H1 (cell line): ENCODE data around the gene RALGDS. TPM values are rescaled to one million over a fixed set of nuclear protein-coding genes. Genes with fewer than 3 reads are reported as not detected.

Experiments used
- CTCF ChIA-PET: fragments of 300-600 bp; sonication (Branson Sonifier 250); formaldehyde crosslinking; loops from one replicate; lab custom pipeline; 2021; ENCODE audit not compliant: partially characterized antibody; lab: Charles Lee
- POLR2A ChIA-PET: fragments of 300-600 bp; sonication (Branson Sonifier 250); formaldehyde crosslinking; loops from one replicate; lab custom pipeline; 2021; ENCODE audit warnings: inconsistent platforms; ENCODE audit not compliant: partially characterized antibody; lab: Charles Lee
- DNase-seq, 2 experiments: peaks; one replicate each; pipeline versions ENCODE4 v3.0.0 to v3.0.0-alpha.2; 2010 to 2022; ENCODE audit warnings: low spot score in 2 of 2, low read depth in 1 of 2, mixed read lengths in 1 of 2
- FAIRE-seq: peaks from 2 replicates; lab custom pipeline; 2011; peaks lifted over from hg19 to GRCh38; lab: Jason Lieb, UNC
- H2AFZ ChIP-seq: 2 replicates; pipeline ENCODE4 v1.8.1; 2012; ENCODE audit warnings: low read length, inconsistent platforms
- H2AK5ac ChIP-seq: 2 replicates; pipeline ENCODE4 v1.6.1; 2013; ENCODE audit warnings: low read depth, low read length
- H2BK120ac ChIP-seq: replicated peaks from 2 replicates; pipeline ENCODE3; 2013; ENCODE audit warnings: low read depth, low read length, inconsistent platforms
- H2BK12ac ChIP-seq: 2 replicates; pipeline ENCODE4 v1.6.1; 2013; ENCODE audit warnings: low read depth, low read length
- H2BK15ac ChIP-seq: 2 replicates; pipeline ENCODE4 v1.6.1; 2013; ENCODE audit warnings: low read length
- H2BK20ac ChIP-seq: 2 replicates; pipeline ENCODE4 v1.6.1; 2013; ENCODE audit warnings: low read length
- H2BK5ac ChIP-seq: 2 replicates; pipeline ENCODE4 v1.6.1; 2013; ENCODE audit warnings: low read depth, low read length
- H3K14ac ChIP-seq: 2 replicates; pipeline ENCODE4 v1.6.1; 2013; ENCODE audit warnings: inconsistent platforms; ENCODE audit not compliant: insufficient read length
- H3K18ac ChIP-seq: 2 replicates; pipeline ENCODE4 v1.6.1; 2013; ENCODE audit warnings: low read length; ENCODE audit errors: extremely low read depth
- H3K23ac ChIP-seq: 2 replicates; pipeline ENCODE4 v1.6.1; 2013; ENCODE audit warnings: inconsistent platforms; ENCODE audit not compliant: insufficient read length
- H3K23me2 ChIP-seq: 2 replicates; pipeline ENCODE4 v1.6.1; 2013; ENCODE audit warnings: low read depth, low read length
- H3K27ac ChIP-seq: 2 replicates; pipeline ENCODE4 v1.6.1; 2011; ENCODE audit warnings: low read depth, low read length, inconsistent platforms
- H3K27me3 ChIP-seq, 4 experiments: replicated peaks in 1 of 4; 1 replicate in 1 of 4; 2 replicates in 3 of 4; pipeline versions ENCODE4 v1.6.1 to v1.8.1; 2011 to 2013; ENCODE audit warnings: low read length in 3 of 4, mild to moderate bottlenecking in 3 of 4, inconsistent platforms in 2 of 4, mixed read lengths in 2 of 4, moderate library complexity in 1 of 4; ENCODE audit not compliant: control insufficient read depth in 3 of 4, insufficient read depth in 3 of 4; ENCODE audit errors: extremely low read depth in 1 of 4
- H3K36me3 ChIP-seq, 4 experiments: 2 replicates each; pipeline versions ENCODE4 v1.6.1 to v1.8.1; 2011 to 2013; ENCODE audit warnings: mild to moderate bottlenecking in 4 of 4, low read length in 3 of 4, moderate library complexity in 2 of 4, control low read depth in 1 of 4, inconsistent platforms in 1 of 4; ENCODE audit not compliant: insufficient read depth in 4 of 4, control insufficient read depth in 2 of 4
- H3K4ac ChIP-seq: replicated peaks from 2 replicates; pipeline ENCODE3; 2013; ENCODE audit warnings: low read length, low read depth, mixed read lengths, inconsistent platforms; ENCODE audit not compliant: insufficient read length
- H3K4me1 ChIP-seq, 4 experiments: replicated peaks in 1 of 4; 1 replicate in 1 of 4; 2 replicates in 3 of 4; pipeline versions ENCODE4 v1.6.1 to v1.8.1; 2011 to 2013; ENCODE audit warnings: low read length in 3 of 4, inconsistent platforms in 2 of 4, mixed read lengths in 1 of 4; ENCODE audit not compliant: insufficient read depth in 4 of 4, control insufficient read depth in 3 of 4
- H3K4me2 ChIP-seq, 2 experiments: 2 replicates each; pipeline versions ENCODE4 v1.6.1 to v1.8.1; 2011 to 2013; ENCODE audit warnings: low read depth in 2 of 2, low read length in 2 of 2, control low read depth in 1 of 2, inconsistent platforms in 1 of 2, mild to moderate bottlenecking in 1 of 2; ENCODE audit not compliant: insufficient read depth in 1 of 2
- H3K4me3 ChIP-seq, 4 experiments: fragments of 200-600, 300-600 bp in 1 of 4; sonication (generic), shearing (Covaris generic), sonication (Bioruptor Twin) in 1 of 4; 2 replicates each; pipeline versions ENCODE4 v1.5.1 to v1.8.1; 2011 to 2016; ENCODE audit warnings: low read length in 4 of 4, low read depth in 3 of 4, control low read depth in 2 of 4, inconsistent platforms in 2 of 4, mild to moderate bottlenecking in 2 of 4, mixed read lengths in 1 of 4, moderate library complexity in 1 of 4; ENCODE audit not compliant: insufficient read depth in 2 of 4; ENCODE audit errors: extremely low read depth in 1 of 4
- H3K56ac ChIP-seq: replicated peaks from 2 replicates; pipeline ENCODE3; 2013; ENCODE audit warnings: low read depth, mild to moderate bottlenecking, mixed read lengths, low read length, inconsistent platforms; ENCODE audit not compliant: insufficient read length
- H3K79me1 ChIP-seq: 2 replicates; pipeline ENCODE4 v1.6.1; 2013; ENCODE audit warnings: low read depth, low read length, control low read depth
- H3K79me2 ChIP-seq, 2 experiments: 2 replicates each; pipeline versions ENCODE4 v1.6.1 to v1.8.1; 2012 to 2013; ENCODE audit warnings: low read length in 2 of 2, mild to moderate bottlenecking in 2 of 2, inconsistent platforms in 1 of 2; ENCODE audit not compliant: insufficient read depth in 2 of 2, control insufficient read depth in 1 of 2
- H3K9ac ChIP-seq, 4 experiments: replicated peaks in 1 of 4; 1 replicate in 1 of 4; 2 replicates in 3 of 4; pipeline versions ENCODE4 v1.6.1 to v1.8.1; 2011 to 2013; ENCODE audit warnings: low read depth in 3 of 4, low read length in 3 of 4, control low read depth in 2 of 4, mild to moderate bottlenecking in 2 of 4, moderate library complexity in 2 of 4, inconsistent platforms in 1 of 4; ENCODE audit errors: extremely low read depth in 1 of 4
- H3K9me3 ChIP-seq, 2 experiments: 2 replicates each; pipeline versions ENCODE4 v1.6.1 to v1.8.1; 2012 to 2013; ENCODE audit warnings: mild to moderate bottlenecking in 2 of 2, moderate library complexity in 2 of 2, control low read depth in 1 of 2, inconsistent platforms in 1 of 2, low read depth in 1 of 2, low read length in 1 of 2, mixed read lengths in 1 of 2; ENCODE audit not compliant: insufficient read depth in 2 of 2
- H4K20me1 ChIP-seq, 2 experiments: replicated peaks in 1 of 2; 2 replicates each; pipeline versions ENCODE3 to v1.8.1; 2011 to 2013; ENCODE audit warnings: inconsistent platforms in 2 of 2, low read length in 2 of 2, mild to moderate bottlenecking in 1 of 2; ENCODE audit not compliant: insufficient read depth in 2 of 2, control insufficient read depth in 1 of 2
- H4K5ac ChIP-seq: 2 replicates; pipeline ENCODE4 v1.6.1; 2013; ENCODE audit warnings: low read length, low read depth, mixed read lengths, inconsistent platforms; ENCODE audit not compliant: insufficient read length
- H4K8ac ChIP-seq: 2 replicates; pipeline ENCODE4 v1.8.0; 2013; ENCODE audit warnings: mild to moderate bottlenecking, moderate library complexity, low read length, inconsistent platforms; ENCODE audit not compliant: insufficient read depth; ENCODE audit errors: extremely low read depth
- H4K91ac ChIP-seq: replicated peaks from 2 replicates; pipeline ENCODE3; 2013; ENCODE audit warnings: low read length, mixed read lengths, inconsistent platforms; ENCODE audit not compliant: insufficient read length
- CBX8 ChIP-seq: fragments of 300-800, 300-1000 bp; sonication (generic); IDR thresholded peaks from 2 replicates; pipeline ENCODE4 v1.7.1; 2016; ENCODE audit warnings: low read depth, low read length, borderline replicate concordance
- CREB1 ChIP-seq: IDR thresholded peaks from 2 replicates; pipeline ENCODE4 v1.6.1; 2012; ENCODE audit warnings: inconsistent platforms
- EP300 ChIP-seq, 2 experiments: IDR thresholded peaks; 1 replicate in 1 of 2; 2 replicates in 1 of 2; pipeline ENCODE4 v1.6.1; 2011 to 2012; ENCODE audit warnings: low read depth in 2 of 2, low read length in 2 of 2, mild to moderate bottlenecking in 2 of 2, borderline replicate concordance in 1 of 2, inconsistent platforms in 1 of 2, moderate library complexity in 1 of 2
- GABPA ChIP-seq: IDR thresholded peaks from 2 replicates; pipeline ENCODE4 v1.6.1; 2011; ENCODE audit warnings: mild to moderate bottlenecking, low read length, moderate library complexity, borderline replicate concordance; ENCODE audit not compliant: insufficient read depth
- KDM4A ChIP-seq: IDR thresholded peaks from one replicate; pipeline ENCODE4 v1.7.1; 2012; ENCODE audit warnings: low read depth, mild to moderate bottlenecking, moderate library complexity, low read length, inconsistent platforms; ENCODE audit not compliant: severe bottlenecking
- RBBP5 ChIP-seq: IDR thresholded peaks from 2 replicates; pipeline ENCODE4 v1.7.1; 2012; ENCODE audit warnings: low read depth, mild to moderate bottlenecking, inconsistent platforms, low read length, moderate library complexity, borderline replicate concordance
- RXRA ChIP-seq: IDR thresholded peaks from 2 replicates; pipeline ENCODE4 v1.6.1; 2011; ENCODE audit warnings: low read depth, mild to moderate bottlenecking, low read length, moderate library complexity; ENCODE audit not compliant: insufficient read depth
- SP2 ChIP-seq: IDR thresholded peaks from 2 replicates; pipeline ENCODE4 v1.6.1; 2012; ENCODE audit warnings: mild to moderate bottlenecking, low read length, inconsistent platforms
- SP4 ChIP-seq: IDR thresholded peaks from 2 replicates; pipeline ENCODE4 v1.6.1; 2012; ENCODE audit warnings: low read length, inconsistent platforms
- WGBS, 2 experiments: shearing (Covaris generic) in 1 of 2; methylation state at CpG; one replicate each; pipeline versions ENCODE4 v1.1.6 to v1.1.7; 2013 to 2015; ENCODE audit warnings: low lambda C conversion rate in 2 of 2, mixed read lengths in 2 of 2, inconsistent platforms in 1 of 2, low coverage in 1 of 2, missing lambda C conversion rate in 1 of 2; ENCODE audit not compliant: insufficient replicate concordance in 2 of 2, insufficient coverage in 1 of 2, insufficient read length in 1 of 2; ENCODE audit errors: extremely low coverage in 1 of 2, missing lambda C conversion rate in 1 of 2; 5-methylcytosine and 5-hydroxymethylcytosine counted together
- polyA plus RNA-seq, 7 experiments: library from polyadenylated mRNA; depleted of rRNA in 3 of 7; stranded (reverse) in 5 of 7; unstranded in 2 of 7; fragments of >200 nt in 5 of 7; fragments of 200-250 nt in 2 of 7; gene quantifications; 1 replicate in 5 of 7; 2 replicates in 1 of 7; 4 replicates in 1 of 7; pipeline versions ENCODE4 v1.2.1 to v1.2.3, GENCODE V29; 2011 to 2013; ENCODE audit warnings: missing spikeins in 2 of 7, mixed read lengths in 2 of 7
- total RNA-seq: library from RNA; stranded (reverse); fragmentation: NEBNext Ultra II Directional; extraction: Animal tissue kit (Norgen Biotek cat#: 25700); gene quantifications from 2 replicates; pipeline ENCODE4 v1.2.1, GENCODE V29; 2021
- TF ChIP-seq, protein P1 (sequence below): IDR thresholded peaks from 2 replicates; pipeline ENCODE4 v1.6.1; 2011; ENCODE audit warnings: low read length, improper control_type of control experiment

Gene RALGDS
- total and polyA plus RNA-seq, 2 of the 8 experiments (the other 6 are each of a cell fraction or from before 2014, with no cell fraction given), result 14.5 to 25.5 TPM

DNA sequence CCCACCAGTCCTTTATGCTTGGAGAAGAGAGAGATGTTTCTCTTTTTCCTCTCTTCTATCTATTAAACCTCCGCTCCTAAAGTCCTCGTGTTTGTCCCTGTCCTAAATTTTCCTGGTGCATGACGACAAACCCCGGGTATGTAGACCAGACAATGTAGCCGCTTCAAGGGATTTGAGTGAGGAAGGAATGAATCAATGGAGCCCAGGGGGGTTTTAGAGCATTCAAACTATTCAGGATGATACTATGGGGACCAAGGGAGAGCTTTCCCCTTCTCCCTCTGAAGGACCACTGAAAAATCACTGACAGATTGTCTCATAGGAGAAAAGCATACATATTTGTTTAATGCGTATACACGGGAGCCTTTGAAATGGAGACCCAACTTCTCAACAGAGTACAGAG is 40.9 kb downstream of the RALGDS start:
- no peaks in the 10 kb centered on the region for H3K79me1 ChIP-seq
- H3K27ac ChIP-seq, result no peak overlapping the region
- POLR2A ChIA-PET, result no interaction called here
- WGBS, 2 experiments, result 86% methylated on average over 7 of the region's 7 CpGs; no CpG with 5 or more reads in 1 of the 2 experiments
- no peaks in the 10 kb centered on the region for H3K23me2 ChIP-seq
- FAIRE-seq (no peak), DNase-seq (no peak)
- H3K18ac ChIP-seq, result no peak overlapping the region
- H3K36me3 ChIP-seq, result no peaks in the 10 kb centered on the region
- CTCF ChIA-PET, result interaction anchor here (0.8 to 2.9 kb wide), 6 partner anchors 13 to 87 kb away, joined by 3 to 9 read pairs (median 3); no protein-coding TSS in a partner anchor
- no peak overlapping the region for H2BK5ac ChIP-seq
- H3K23ac ChIP-seq, result no peak overlapping the region
- TF ChIP-seq CREB1, result no peak
- TF ChIP-seq SP4, result no peak
- no peak for TF ChIP-seq GABPA
- no peak for TF ChIP-seq RBBP5
- no peak for TF ChIP-seq CBX8
- no peak for TF ChIP-seq SP2
- TF ChIP-seq EP300 (IDR thresholded peaks at IDR 0.05; ENCODE audit: borderline replicate concordance in 1 of 2, low read depth in 2 of 2, low read length in 2 of 2), result no peak
- no peak for TF ChIP-seq KDM4A
- TF ChIP-seq RXRA, result no peak
- TF ChIP-seq, protein P1, sequence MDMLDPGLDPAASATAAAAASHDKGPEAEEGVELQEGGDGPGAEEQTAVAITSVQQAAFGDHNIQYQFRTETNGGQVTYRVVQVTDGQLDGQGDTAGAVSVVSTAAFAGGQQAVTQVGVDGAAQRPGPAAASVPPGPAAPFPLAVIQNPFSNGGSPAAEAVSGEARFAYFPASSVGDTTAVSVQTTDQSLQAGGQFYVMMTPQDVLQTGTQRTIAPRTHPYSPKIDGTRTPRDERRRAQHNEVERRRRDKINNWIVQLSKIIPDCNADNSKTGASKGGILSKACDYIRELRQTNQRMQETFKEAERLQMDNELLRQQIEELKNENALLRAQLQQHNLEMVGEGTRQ, result no peak
- H3K4me2 ChIP-seq, result no peak overlapping the region
- H3K9ac ChIP-seq, result no peak overlapping the region
- H3K4me3 ChIP-seq, result no peak overlapping the region
- H3K4me1 ChIP-seq, result no peaks in the 10 kb centered on the region
- H3K79me2 ChIP-seq, result no peaks in the 10 kb centered on the region
- H3K14ac ChIP-seq, result no peak overlapping the region
- H4K91ac ChIP-seq, result no peak overlapping the region
- no peak overlapping the region for H2BK120ac ChIP-seq
- H2AK5ac ChIP-seq, result no peak overlapping the region
- H4K20me1 ChIP-seq, result no peaks in the 10 kb centered on the region
- no peak overlapping the region for H4K5ac ChIP-seq
- no peaks in the 10 kb centered on the region for H3K27me3 ChIP-seq
- H2BK12ac ChIP-seq, result no peak overlapping the region
- H3K9me3 ChIP-seq, result no peaks in the 10 kb centered on the region
- H3K4ac ChIP-seq, result no peak overlapping the region
- H2BK15ac ChIP-seq, result no peak overlapping the region
- no peak overlapping the region for H4K8ac ChIP-seq
- no peak overlapping the region for H2BK20ac ChIP-seq
- H3K56ac ChIP-seq, result no peak overlapping the region
- no peak overlapping the region for H2AFZ ChIP-seq
